GM21528 (cell line): ENCODE results near the gene GDPD5.
"Not testable (repeated sequence)": the region's sequence is repeated elsewhere in the genome, so short reads cannot be mapped to it uniquely, and the experiment has no call there.

ENCODE experiments used
- ATAC-seq: cut with Tn5 transposase; IDR thresholded peaks from one replicate; pipeline ENCODE4 v1.9.1; 2021; ENCODE audit warnings: mild to moderate bottlenecking, moderate library complexity; ENCODE audit not compliant: unreplicated experiment, low FRiP score

Gene GDPD5

DNA sequence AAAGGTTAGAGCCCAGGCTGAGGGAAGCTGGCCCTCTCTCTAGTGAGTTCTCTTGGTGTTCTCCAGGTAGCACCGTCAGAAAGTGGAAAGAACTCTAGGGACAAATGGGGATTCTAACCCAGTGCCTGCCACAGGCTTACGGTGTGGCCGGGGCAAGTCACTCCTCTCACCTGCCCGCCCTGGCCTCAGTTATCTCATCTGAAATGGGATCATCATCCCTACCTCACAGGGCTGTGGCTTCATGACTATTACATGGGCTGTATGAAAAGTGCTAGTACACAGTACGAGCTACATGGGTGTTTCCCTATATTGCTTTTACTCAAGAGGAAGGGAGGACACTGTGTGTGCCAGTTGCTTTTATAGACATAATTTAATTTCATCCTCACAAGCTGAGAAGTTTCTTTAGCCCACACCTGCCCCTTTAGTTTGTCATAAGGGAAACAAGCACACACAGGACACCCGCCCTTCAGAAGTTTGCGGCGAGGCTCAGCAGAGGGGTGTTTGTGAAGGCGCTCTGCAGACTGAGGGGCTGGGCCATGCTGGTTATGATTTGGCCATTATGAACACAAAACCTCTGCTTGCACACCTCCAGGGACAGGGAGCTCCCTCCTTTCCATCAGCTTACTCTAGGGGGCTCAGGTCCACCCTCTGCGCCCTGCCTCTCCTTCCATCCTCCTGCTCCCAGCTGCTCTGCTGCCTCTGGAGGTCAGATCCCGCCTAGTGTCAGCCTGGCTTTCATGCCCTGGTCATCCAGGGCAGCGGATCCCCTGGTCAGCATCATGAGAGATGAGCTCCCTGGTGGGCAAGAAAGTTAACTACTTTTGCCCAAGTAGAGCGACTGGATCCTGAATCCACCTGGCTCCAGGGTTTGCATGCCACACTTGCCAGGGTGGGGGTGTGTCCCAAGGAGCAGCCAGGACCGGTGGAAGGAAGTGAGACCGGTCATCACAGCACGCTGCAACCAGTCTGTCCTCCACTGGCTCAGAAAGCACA lies 93.9 kb downstream of the GDPD5 start:
- ATAC-seq = no peak

- no peak for ATAC-seq
These were observed 94.8 kb downstream of the GDPD5 start for GRCh38 chr11:75430714-75431532.

DNA sequence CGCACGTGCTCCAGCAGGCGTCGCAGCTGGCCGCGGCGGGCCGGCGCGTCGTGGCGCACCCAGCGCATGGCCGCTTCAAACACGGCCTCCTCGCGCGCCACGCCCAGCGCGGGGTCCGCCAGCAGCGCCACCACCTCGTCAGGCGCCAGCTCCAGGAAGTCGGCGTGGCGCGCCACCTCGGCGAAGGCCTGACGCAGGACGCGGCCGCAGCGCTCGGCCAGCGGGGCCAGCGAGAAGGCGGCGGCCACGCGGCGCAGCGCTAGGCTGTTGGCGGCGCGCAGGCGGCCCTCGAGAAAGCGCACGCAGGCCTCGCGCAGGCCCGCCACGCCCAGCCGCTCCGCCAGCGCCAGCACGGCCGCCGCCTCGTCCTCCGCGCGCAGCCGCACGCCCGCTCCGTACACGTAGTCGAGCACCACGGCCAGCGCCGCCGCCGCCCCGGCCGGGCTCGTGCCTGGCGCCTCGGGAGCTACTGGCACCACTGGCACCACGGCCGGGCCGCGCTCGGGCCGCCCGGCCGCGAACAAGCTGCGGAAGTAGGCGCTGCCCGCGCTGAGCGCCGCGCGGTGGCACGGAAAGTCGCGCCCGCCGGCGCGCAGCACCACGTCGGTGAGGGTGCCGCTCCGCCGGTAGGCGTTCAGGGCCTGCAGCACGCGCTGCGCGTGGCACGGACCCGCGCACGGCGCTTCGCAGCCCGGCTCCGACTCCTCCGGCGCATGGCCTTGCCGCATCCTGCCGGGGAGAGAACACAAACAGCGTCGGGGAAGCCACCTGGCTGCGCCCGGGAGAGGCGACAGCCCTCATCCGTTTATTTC lies 95.6 kb downstream of the GDPD5 start:
- no peak for ATAC-seq

DNA sequence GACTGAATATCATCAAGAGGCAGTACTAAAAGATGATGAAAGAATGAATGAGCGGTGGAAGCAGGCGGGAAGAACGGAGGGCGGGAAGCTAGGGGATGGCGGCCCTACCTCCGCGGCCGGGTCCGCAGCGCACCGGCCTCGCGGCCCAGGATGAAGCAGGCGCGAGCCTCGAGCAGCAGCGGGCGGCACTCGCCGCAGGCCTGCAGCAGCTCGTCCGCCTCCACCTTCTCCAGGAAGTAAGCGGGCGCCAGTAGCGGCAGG lies 96.2 kb downstream of the GDPD5 start:
- ATAC-seq = no peak

- ATAC-seq = no peak
These were observed 96.6 kb downstream of the GDPD5 start for GRCh38 chr11:75428989-75429640.

GRCh38 chr11:75428281-75428724 lies 97.4 kb downstream of the GDPD5 start:
- no peak for ATAC-seq

- no peak for ATAC-seq
These were observed 98.6 kb downstream of the GDPD5 start for GRCh38 chr11:75427181-75427580.

DNA sequence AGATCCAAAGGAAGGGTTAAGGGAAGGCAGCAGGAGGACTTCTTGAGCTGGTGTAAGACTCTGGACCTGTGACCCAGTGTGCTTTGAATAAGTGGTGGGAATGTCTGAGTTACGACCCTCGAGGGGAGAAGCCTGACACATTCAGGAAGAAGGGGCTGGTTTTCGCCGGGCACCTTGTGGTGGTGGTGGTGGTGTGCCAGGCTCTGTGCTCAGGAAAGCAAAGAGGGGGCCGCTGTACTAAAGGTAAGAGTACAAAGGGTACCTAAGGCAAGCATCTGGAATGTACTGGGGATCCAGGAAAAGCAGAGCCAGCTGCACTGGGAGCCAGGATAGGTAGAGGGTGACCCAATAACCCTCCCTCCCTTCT lies 99.0 kb downstream of the GDPD5 start:
- ATAC-seq = no peak

DNA sequence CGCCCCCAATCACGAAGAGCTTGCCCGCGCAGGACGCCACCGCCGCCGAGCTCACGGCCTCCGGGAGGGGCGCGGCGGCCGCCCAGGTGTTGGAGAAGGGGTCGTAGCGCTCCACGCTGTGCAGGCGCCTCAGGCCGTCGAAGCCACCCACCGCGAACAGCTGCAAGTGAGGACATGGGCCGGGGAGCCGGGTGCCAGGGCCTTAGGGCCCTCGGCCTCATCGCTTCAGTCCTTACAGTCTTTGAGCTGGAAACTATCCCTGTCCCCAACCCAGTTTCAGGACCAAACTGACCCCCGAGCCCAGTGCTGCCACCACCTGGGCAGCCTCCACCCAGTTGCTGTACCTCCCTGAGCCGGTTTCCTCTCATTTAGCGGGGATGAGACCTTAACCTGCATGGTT lies 100.3 kb downstream of the GDPD5 start:
- ATAC-seq = no peak

GRCh38 chr11:75424396-75424795 lies 101.3 kb downstream of the GDPD5 start:
- no peak for ATAC-seq

DNA sequence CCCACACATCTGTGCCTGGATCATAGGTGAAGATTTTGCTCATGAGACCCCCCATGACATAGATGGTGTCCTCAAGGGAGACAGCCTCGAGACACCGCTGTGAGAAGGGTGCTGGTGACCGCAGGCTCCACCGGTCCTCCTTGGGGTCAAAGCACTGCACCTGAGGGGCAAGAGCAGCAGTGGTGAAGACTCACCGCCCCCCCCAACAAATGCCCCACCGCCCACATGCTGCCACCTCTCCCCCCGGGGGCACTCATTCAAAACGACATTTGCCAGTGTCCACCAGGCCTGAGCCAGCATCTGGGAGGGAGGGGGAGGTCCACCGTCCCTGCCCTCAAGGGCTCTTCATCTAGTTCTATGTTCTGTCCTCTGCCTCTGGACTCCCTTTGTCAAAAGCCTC lies 102.0 kb downstream of the GDPD5 start:
- ATAC-seq = no peak

GRCh38 chr11:75422248-75423231 lies 103.2 kb downstream of the GDPD5 start:
- no peak for ATAC-seq

- no peak for ATAC-seq
These were observed 103.9 kb downstream of the GDPD5 start for GRCh38 chr11:75421902-75422247.

- no peak for ATAC-seq
These were observed 104.6 kb downstream of the GDPD5 start for GRCh38 chr11:75421035-75421602.

DNA sequence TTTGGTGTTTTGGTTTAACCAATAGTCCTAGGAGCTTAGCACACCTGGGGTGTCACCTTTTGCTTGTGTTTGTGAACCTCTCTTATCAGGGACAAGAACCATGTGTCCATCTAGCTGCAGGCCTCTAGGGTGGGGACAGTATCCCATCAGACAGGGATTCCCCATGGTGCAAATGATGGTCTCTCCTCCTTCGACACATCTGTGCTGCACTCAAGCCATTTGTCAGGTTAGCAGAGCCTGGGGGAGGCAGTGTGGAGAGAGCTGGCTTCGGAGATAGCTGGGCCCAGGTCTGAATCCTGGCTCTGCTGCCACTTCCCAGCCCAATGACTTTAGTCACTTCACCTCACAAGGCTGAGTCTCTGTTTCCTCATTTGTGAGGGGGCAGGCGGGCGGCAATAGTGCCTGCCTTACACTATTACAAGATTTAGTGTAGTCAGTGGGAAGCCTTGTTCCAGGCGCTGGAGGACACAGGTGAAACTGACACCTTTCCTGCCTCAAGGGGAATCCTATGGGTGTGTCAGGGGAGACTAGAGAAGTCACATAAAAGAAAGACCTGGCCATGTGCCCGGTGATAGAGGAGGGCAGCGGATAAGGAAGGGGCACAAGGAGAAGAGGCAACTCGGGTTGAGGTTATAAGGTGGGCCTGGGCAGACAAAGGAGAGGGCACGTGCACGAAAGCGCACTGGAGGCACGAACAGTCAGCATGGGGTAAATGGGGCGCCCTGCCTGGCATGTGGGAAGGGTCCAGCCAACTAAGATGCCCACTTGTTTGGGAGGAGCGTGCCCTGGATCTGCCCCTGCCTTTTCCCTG lies 105.3 kb downstream of the GDPD5 start:
- no peak for ATAC-seq

GRCh38 chr11:75413864-75414263 lies 111.9 kb downstream of the GDPD5 start:
- ATAC-seq = no peak

DNA sequence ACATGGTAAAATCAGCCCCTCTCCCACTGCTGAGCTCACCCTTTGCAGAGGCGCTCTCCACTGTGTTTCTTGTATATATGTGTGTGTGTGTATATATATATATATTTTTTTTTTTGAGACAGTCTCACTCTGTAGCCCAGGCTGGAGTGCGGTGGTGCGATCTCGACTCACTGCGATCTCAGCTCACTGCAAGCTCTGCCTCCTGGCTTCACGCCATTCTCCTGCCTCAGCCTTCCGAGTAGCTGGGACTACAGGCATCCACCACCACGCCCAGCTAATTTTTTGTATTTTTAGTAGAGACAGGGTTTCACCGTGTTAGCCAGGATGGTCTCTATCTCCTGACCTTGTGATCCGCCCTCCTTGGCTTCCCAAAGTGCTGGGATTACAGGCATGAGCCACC lies 112.6 kb downstream of the GDPD5 start:
- not testable (repeated sequence) for ATAC-seq

- not testable (repeated sequence) for ATAC-seq
These were observed 115.8 kb downstream of the GDPD5 start for GRCh38 chr11:75409971-75410370.
